HepG2 (cell line): ENCODE measurements around the gene ZNF541. TPM values are rescaled to one million over a fixed set of nuclear protein-coding genes. Genes with fewer than 3 reads are reported as not detected.
A peak's percentile ranks its signal among the peaks of the same experiment; 100 is the strongest.

Source experiments
- EEA1 ChIP-seq: sonication (generic); formaldehyde crosslinking; IDR thresholded peaks from 2 replicates; pipeline ENCODE4 v1.5.1; 2020; ENCODE audit warnings: mild to moderate bottlenecking, missing genetic modification reagents, borderline replicate concordance
- GPN1 ChIP-seq: sonication (generic); formaldehyde crosslinking; IDR thresholded peaks from 2 replicates; pipeline ENCODE4 v1.5.1; 2020; ENCODE audit warnings: missing genetic modification reagents, borderline replicate concordance
- HDAC1 ChIP-seq: sonication (generic); formaldehyde crosslinking; IDR thresholded peaks from 2 replicates; pipeline ENCODE4 v1.5.1; 2020; ENCODE audit warnings: mild to moderate bottlenecking, missing genetic modification reagents
- IKZF4 ChIP-seq: sonication (generic); formaldehyde crosslinking; IDR thresholded peaks from 2 replicates; pipeline ENCODE4 v1.5.1; 2020; ENCODE audit warnings: borderline replicate concordance, mild to moderate bottlenecking, low read depth, missing genetic modification reagents; ENCODE audit errors: not compliant biosample characterization
- PPARG ChIP-seq: conservative IDR thresholded peaks from 2 replicates; pipeline ENCODE4 v1.6.1; 2016; ENCODE audit warnings: missing biosample characterization, missing genetic modification reagents
- SIN3B ChIP-seq: fragments of 150-350 bp; IDR thresholded peaks from 2 replicates; pipeline ENCODE4 v1.6.1; 2014; ENCODE audit warnings: low read length
- ZBTB3 ChIP-seq: sonication (generic); formaldehyde crosslinking; IDR thresholded peaks from 2 replicates; pipeline ENCODE4 v1.4.0; 2020; ENCODE audit warnings: low read depth, mild to moderate bottlenecking, moderate library complexity, missing genetic modification reagents, borderline replicate concordance
- ZNF709 ChIP-seq: sonication (generic); formaldehyde crosslinking; IDR thresholded peaks from 2 replicates; pipeline ENCODE4 v1.5.0; 2020; ENCODE audit warnings: mild to moderate bottlenecking, missing genetic modification reagents
- ZNF878 ChIP-seq: sonication (generic); formaldehyde crosslinking; IDR thresholded peaks from 2 replicates; pipeline ENCODE4 v1.8.1; 2023; ENCODE audit warnings: mild to moderate bottlenecking, missing genetic modification reagents, moderate library complexity
- ZNF879 ChIP-seq: sonication (generic); formaldehyde crosslinking; IDR thresholded peaks from 2 replicates; pipeline ENCODE4 v1.8.1; 2023; ENCODE audit warnings: missing genetic modification reagents
- polyA plus RNA-seq, 8 experiments: library from polyadenylated mRNA; depleted of rRNA in 3 of 8; stranded (reverse) in 7 of 8; unstranded in 1 of 8; fragments of >200 nt; fragmentation: Illumina TruSeq in 4 of 8; extraction: Trizol in 4 of 8; gene quantifications; 2 replicates each; pipeline versions ENCODE4 v1.2.1 to v1.2.3, GENCODE V29; 2011 to 2016; ENCODE audit warnings: low read depth in 4 of 8, missing spikeins in 1 of 8, mixed read lengths in 1 of 8; ENCODE audit not compliant: insufficient read depth in 1 of 8
- total RNA-seq, 5 experiments: library from RNA; depleted of rRNA; stranded (reverse); fragments of >200 nt; fragmentation: Illumina TruSeq; extraction: Trizol; gene quantifications; 2 replicates each; pipeline ENCODE4 v1.2.3, GENCODE V29; 2016; ENCODE audit warnings: low read depth in 1 of 5
- TF ChIP-seq, protein P1 (sequence below): sonication (generic); formaldehyde crosslinking; IDR thresholded peaks from 2 replicates; pipeline ENCODE4 v1.4.0; 2020; ENCODE audit warnings: missing genetic modification reagents
- TF ChIP-seq, protein P2 (sequence below): sonication (generic); formaldehyde crosslinking; IDR thresholded peaks from 2 replicates; pipeline ENCODE4 v1.4.0; 2020; ENCODE audit warnings: mild to moderate bottlenecking, missing genetic modification reagents
- TF ChIP-seq, protein P3 (sequence below): sonication (generic); formaldehyde crosslinking; IDR thresholded peaks from 2 replicates; pipeline ENCODE4 v1.5.0; 2020; ENCODE audit warnings: mild to moderate bottlenecking, missing genetic modification reagents, borderline replicate concordance
- TF ChIP-seq, protein P4 (sequence below): sonication (generic); formaldehyde crosslinking; IDR thresholded peaks from 2 replicates; pipeline ENCODE4 v1.4.0; 2020; ENCODE audit warnings: missing genetic modification reagents
- TF ChIP-seq, protein P5 (sequence below): conservative IDR thresholded peaks from 2 replicates; pipeline ENCODE4 v1.6.1; 2018; ENCODE audit warnings: missing genetic modification reagents

The ZNF541 gene
- total and polyA plus RNA-seq, 2 of the 13 experiments (the other 11 are each of a cell fraction or from before 2014, with no cell fraction given), result 0.03 to 0.04 TPM

DNA sequence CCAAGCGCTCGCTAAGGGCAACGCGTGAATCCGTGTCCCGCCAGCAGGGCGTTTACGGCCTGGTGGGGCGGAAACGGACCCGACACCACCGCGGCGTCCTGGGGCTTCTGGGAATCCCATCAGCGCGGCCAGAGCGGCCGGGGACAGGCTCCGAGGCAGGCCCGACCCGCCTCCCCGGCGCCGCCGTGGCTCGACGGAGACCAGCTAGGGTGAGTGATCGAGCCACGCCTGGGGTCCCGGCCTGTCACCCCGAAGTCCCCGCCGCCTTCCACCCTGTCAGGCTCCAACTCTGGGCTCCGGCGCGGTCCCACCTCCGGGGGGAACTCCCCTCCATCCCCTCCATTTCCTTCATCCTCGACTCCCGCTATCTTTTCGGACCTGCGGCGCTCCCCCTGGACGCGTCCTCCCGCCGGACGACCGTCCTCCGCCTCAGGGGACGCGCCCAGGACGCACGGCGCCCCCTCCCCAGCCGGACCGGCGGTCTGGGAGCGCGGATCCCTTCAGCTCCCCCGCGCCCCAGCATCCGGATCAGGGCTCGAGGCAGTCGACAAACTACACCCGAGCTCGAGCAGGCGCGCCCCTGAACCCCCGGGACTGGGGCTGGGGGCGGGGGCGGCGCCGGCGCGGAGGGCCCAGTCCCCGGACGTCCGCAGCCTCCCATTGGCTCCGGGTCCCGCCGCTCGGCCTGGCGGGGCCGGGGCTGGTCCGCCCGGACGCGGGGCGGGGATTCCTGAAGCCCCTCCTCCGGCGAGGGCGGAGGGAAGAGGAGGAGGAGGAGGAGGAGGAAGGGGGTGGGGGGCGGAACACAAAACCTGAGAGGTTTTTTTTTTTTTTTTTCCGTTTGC, 35.3 kb upstream of the ZNF541 start (continued):
- TF ChIP-seq, protein P1, sequence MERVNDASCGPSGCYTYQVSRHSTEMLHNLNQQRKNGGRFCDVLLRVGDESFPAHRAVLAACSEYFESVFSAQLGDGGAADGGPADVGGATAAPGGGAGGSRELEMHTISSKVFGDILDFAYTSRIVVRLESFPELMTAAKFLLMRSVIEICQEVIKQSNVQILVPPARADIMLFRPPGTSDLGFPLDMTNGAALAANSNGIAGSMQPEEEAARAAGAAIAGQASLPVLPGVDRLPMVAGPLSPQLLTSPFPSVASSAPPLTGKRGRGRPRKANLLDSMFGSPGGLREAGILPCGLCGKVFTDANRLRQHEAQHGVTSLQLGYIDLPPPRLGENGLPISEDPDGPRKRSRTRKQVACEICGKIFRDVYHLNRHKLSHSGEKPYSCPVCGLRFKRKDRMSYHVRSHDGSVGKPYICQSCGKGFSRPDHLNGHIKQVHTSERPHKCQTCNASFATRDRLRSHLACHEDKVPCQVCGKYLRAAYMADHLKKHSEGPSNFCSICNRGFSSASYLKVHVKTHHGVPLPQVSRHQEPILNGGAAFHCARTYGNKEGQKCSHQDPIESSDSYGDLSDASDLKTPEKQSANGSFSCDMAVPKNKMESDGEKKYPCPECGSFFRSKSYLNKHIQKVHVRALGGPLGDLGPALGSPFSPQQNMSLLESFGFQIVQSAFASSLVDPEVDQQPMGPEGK, result peak; percentile 76
- TF ChIP-seq EEA1 (CRISPR knock-in tag) (peak; percentile 24; the same call in 1 of the 2 replicates), ZNF879 (no peak), ZBTB3 (CRISPR knock-in tag) (0 out of 2 replicates have a peak, but pooled peaks have one; percentile 21), GPN1 (CRISPR knock-in tag) (0 out of 2 replicates have a peak, but pooled peaks have one; percentile 65), ZNF878 (CRISPR knock-in tag) (no peak), ZNF709 (CRISPR knock-in tag) (peak; percentile 80; the same call in 1 of the 2 replicates), SIN3B (no peak), PPARG (CRISPR knock-in tag) (0 out of 2 replicates have a peak, but pooled peaks have one; percentile 46), IKZF4 (CRISPR knock-in tag) (no peak), HDAC1 (CRISPR knock-in tag) (peak; percentile 62)
- TF ChIP-seq, protein P2, sequence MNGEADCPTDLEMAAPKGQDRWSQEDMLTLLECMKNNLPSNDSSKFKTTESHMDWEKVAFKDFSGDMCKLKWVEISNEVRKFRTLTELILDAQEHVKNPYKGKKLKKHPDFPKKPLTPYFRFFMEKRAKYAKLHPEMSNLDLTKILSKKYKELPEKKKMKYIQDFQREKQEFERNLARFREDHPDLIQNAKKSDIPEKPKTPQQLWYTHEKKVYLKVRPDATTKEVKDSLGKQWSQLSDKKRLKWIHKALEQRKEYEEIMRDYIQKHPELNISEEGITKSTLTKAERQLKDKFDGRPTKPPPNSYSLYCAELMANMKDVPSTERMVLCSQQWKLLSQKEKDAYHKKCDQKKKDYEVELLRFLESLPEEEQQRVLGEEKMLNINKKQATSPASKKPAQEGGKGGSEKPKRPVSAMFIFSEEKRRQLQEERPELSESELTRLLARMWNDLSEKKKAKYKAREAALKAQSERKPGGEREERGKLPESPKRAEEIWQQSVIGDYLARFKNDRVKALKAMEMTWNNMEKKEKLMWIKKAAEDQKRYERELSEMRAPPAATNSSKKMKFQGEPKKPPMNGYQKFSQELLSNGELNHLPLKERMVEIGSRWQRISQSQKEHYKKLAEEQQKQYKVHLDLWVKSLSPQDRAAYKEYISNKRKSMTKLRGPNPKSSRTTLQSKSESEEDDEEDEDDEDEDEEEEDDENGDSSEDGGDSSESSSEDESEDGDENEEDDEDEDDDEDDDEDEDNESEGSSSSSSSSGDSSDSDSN (CRISPR knock-in tag), result peak; percentile 98
- TF ChIP-seq, protein P3, sequence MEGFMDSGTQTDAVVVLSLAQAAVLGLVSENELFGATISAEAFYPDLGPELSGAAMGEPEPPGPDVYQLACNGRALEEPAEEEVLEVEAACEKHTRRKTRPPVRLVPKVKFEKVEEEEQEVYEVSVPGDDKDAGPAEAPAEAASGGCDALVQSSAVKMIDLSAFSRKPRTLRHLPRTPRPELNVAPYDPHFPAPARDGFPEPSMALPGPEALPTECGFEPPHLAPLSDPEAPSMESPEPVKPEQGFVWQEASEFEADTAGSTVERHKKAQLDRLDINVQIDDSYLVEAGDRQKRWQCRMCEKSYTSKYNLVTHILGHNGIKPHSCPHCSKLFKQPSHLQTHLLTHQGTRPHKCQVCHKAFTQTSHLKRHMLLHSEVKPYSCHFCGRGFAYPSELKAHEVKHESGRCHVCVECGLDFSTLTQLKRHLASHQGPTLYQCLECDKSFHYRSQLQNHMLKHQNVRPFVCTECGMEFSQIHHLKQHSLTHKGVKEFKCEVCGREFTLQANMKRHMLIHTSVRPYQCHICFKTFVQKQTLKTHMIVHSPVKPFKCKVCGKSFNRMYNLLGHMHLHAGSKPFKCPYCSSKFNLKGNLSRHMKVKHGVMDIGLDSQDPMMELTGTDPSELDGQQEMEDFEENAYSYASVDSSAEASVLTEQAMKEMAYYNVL (CRISPR knock-in tag), result 0 out of 2 replicates have a peak, but pooled peaks have one; percentile 17
- TF ChIP-seq, protein P4, sequence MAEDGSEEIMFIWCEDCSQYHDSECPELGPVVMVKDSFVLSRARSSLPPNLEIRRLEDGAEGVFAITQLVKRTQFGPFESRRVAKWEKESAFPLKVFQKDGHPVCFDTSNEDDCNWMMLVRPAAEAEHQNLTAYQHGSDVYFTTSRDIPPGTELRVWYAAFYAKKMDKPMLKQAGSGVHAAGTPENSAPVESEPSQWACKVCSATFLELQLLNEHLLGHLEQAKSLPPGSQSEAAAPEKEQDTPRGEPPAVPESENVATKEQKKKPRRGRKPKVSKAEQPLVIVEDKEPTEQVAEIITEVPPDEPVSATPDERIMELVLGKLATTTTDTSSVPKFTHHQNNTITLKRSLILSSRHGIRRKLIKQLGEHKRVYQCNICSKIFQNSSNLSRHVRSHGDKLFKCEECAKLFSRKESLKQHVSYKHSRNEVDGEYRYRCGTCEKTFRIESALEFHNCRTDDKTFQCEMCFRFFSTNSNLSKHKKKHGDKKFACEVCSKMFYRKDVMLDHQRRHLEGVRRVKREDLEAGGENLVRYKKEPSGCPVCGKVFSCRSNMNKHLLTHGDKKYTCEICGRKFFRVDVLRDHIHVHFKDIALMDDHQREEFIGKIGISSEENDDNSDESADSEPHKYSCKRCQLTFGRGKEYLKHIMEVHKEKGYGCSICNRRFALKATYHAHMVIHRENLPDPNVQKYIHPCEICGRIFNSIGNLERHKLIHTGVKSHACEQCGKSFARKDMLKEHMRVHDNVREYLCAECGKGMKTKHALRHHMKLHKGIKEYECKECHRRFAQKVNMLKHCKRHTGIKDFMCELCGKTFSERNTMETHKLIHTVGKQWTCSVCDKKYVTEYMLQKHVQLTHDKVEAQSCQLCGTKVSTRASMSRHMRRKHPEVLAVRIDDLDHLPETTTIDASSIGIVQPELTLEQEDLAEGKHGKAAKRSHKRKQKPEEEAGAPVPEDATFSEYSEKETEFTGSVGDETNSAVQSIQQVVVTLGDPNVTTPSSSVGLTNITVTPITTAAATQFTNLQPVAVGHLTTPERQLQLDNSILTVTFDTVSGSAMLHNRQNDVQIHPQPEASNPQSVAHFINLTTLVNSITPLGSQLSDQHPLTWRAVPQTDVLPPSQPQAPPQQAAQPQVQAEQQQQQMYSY, result no peak
- TF ChIP-seq, protein P5, sequence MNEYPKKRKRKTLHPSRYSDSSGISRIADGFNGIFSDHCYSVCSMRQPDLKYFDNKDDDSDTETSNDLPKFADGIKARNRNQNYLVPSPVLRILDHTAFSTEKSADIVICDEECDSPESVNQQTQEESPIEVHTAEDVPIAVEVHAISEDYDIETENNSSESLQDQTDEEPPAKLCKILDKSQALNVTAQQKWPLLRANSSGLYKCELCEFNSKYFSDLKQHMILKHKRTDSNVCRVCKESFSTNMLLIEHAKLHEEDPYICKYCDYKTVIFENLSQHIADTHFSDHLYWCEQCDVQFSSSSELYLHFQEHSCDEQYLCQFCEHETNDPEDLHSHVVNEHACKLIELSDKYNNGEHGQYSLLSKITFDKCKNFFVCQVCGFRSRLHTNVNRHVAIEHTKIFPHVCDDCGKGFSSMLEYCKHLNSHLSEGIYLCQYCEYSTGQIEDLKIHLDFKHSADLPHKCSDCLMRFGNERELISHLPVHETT, result 0 out of 2 replicates have a peak, but pooled peaks have one; percentile 33
